ENCODE measurements around the gene HSPG2. TPM values are rescaled to one million over a fixed set of nuclear protein-coding genes. Genes with fewer than 3 reads are reported as not detected.
A peak's percentile ranks its signal among the peaks of the same experiment; 100 is the strongest.

The HSPG2 gene
- total and polyA plus RNA-seq, 2 of the 13 experiments (the other 11 are each of a cell fraction or from before 2014, with no cell fraction given), result 9.1 to 13.1 TPM

DNA sequence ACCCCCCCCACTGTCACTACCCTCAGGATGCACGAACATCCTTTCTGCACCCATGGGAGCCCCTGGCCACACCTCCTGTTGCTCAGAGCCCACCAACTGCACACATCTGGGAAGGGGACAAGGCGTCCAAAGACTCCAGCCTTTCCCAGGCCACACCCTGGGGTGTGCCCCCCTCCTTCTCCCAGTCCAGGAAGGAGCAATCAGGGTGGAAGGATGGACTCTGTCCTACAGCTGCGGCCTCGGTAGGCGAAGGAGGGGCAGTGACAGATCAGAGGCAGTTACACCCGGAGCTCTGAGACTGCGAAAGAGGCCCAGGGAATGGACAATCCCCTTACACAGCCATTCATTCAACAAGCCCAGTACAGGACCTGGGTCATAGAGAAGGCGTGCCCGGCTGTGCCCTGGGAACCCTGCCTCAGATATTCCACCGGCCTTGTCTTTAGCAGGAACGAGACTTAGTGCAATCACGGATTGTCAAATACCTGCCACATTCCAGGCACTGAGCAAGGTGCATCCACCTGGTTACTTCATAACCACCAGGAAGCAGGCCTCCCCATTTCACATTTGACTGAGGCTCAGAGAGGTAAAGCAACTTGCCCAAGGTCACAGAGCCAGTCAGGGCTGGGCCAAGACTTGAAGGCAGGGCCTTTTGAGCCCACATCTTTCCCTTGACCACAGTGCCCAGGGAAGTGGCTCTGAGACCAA lies 9.4 kb downstream of the HSPG2 start (continued):
- TF ChIP-seq GFI1 (CRISPR knock-in tag; IDR thresholded peaks at IDR 0.05; ENCODE audit: borderline replicate concordance) (peak; percentile 98), PITX1 (CRISPR knock-in tag; IDR thresholded peaks at IDR 0.05) (no peak), LCORL (IDR thresholded peaks at IDR 0.05) (no peak), LCORL (CRISPR knock-in tag; IDR thresholded peaks at IDR 0.05) (peak; percentile 54; the same call in 1 of the 2 replicates), PHF21A (CRISPR knock-in tag; IDR thresholded peaks at IDR 0.05) (peak; percentile 71), ZMYM2 (CRISPR knock-in tag; IDR thresholded peaks at IDR 0.05) (no peak), ZNF749 (CRISPR knock-in tag; IDR thresholded peaks at IDR 0.05; ENCODE audit: borderline replicate concordance) (no peak), GATAD2A (CRISPR knock-in tag; IDR thresholded peaks at IDR 0.05) (peak; percentile 56; the same call in 1 of the 2 replicates), ARID5B (CRISPR knock-in tag; IDR thresholded peaks at IDR 0.05) (peak; percentile 44; the same call in 1 of the 2 replicates), ZNF446 (CRISPR knock-in tag; IDR thresholded peaks at IDR 0.05) (no peak), ZBTB7A (CRISPR knock-in tag; IDR thresholded peaks at IDR 0.05) (no peak), MED13 (CRISPR knock-in tag; IDR thresholded peaks at IDR 0.05) (no peak), SIN3B (IDR thresholded peaks at IDR 0.05; ENCODE audit: low read length) (no peak), NFIC (IDR thresholded peaks at IDR 0.05; ENCODE audit: low read length) (no peak), NFRKB (IDR thresholded peaks at IDR 0.05) (no peak), ZMYM4 (CRISPR knock-in tag; IDR thresholded peaks at IDR 0.05) (0 out of 2 replicates have a peak, but pooled peaks have one; percentile 13), ELF3 (CRISPR knock-in tag; IDR thresholded peaks at IDR 0.05) (peak; percentile 51; the same call in 1 of the 2 replicates), NCOA2 (CRISPR knock-in tag; IDR thresholded peaks at IDR 0.05) (peak; percentile 10; the same call in 1 of the 2 replicates), ZNF800 (CRISPR knock-in tag; IDR thresholded peaks at IDR 0.05) (no peak), ZNF546 (CRISPR knock-in tag; conservative IDR thresholded peaks at IDR 0.05) (no peak)
- TF ChIP-seq, protein P1, sequence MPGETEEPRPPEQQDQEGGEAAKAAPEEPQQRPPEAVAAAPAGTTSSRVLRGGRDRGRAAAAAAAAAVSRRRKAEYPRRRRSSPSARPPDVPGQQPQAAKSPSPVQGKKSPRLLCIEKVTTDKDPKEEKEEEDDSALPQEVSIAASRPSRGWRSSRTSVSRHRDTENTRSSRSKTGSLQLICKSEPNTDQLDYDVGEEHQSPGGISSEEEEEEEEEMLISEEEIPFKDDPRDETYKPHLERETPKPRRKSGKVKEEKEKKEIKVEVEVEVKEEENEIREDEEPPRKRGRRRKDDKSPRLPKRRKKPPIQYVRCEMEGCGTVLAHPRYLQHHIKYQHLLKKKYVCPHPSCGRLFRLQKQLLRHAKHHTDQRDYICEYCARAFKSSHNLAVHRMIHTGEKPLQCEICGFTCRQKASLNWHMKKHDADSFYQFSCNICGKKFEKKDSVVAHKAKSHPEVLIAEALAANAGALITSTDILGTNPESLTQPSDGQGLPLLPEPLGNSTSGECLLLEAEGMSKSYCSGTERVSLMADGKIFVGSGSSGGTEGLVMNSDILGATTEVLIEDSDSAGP (CRISPR knock-in tag; IDR thresholded peaks at IDR 0.05; ENCODE audit: borderline replicate concordance), result peak; percentile 38; the same call in 1 of the 2 replicates
- TF ChIP-seq, protein P2, sequence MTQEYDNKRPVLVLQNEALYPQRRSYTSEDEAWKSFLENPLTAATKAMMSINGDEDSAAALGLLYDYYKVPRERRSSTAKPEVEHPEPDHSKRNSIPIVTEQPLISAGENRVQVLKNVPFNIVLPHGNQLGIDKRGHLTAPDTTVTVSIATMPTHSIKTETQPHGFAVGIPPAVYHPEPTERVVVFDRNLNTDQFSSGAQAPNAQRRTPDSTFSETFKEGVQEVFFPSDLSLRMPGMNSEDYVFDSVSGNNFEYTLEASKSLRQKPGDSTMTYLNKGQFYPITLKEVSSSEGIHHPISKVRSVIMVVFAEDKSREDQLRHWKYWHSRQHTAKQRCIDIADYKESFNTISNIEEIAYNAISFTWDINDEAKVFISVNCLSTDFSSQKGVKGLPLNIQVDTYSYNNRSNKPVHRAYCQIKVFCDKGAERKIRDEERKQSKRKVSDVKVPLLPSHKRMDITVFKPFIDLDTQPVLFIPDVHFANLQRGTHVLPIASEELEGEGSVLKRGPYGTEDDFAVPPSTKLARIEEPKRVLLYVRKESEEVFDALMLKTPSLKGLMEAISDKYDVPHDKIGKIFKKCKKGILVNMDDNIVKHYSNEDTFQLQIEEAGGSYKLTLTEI (CRISPR knock-in tag; conservative IDR thresholded peaks at IDR 0.05), result no peak
